Loucy (cell line): Measurements from ENCODE around the gene RAD51B.

ENCODE experiments used
- H2AFZ ChIP-seq: fragments of 200-600 bp; sonication (generic); 2 replicates; pipeline ENCODE4 v1.6.0; 2016; ENCODE audit warnings: antibody characterized with exemption, mild to moderate bottlenecking, low read length, moderate library complexity
- H3F3A ChIP-seq: fragments of 200-600 bp; 2 replicates; pipeline ENCODE4 v1.6.0; 2016; ENCODE audit warnings: antibody characterized with exemption, low read depth, mild to moderate bottlenecking
- H3K27me3 ChIP-seq: fragments of 200-600 bp; sonication (generic); 2 replicates; pipeline ENCODE4 v1.6.1; 2014; ENCODE audit warnings: low read length, mild to moderate bottlenecking; ENCODE audit not compliant: insufficient read depth, poor library complexity, severe bottlenecking
- H3K36me3 ChIP-seq: fragments of 200-600 bp; sonication (generic); 2 replicates; pipeline ENCODE4 v1.6.1; 2016; ENCODE audit warnings: low read length; ENCODE audit not compliant: insufficient read depth
- H3K4me1 ChIP-seq: fragments of 200-600 bp; sonication (generic); 2 replicates; pipeline ENCODE4 v1.5.1; 2014; ENCODE audit warnings: low read length, mild to moderate bottlenecking; ENCODE audit not compliant: insufficient read depth, poor library complexity, severe bottlenecking
- H3K4me2 ChIP-seq: fragments of 200-600 bp; sonication (generic); 2 replicates; pipeline ENCODE4 v1.6.0; 2014; ENCODE audit warnings: antibody characterized with exemption, low read length, low read depth, mild to moderate bottlenecking; ENCODE audit not compliant: poor library complexity, severe bottlenecking
- H3K4me3 ChIP-seq: fragments of 200-600 bp; sonication (generic); 2 replicates; pipeline ENCODE4 v1.5.1; 2014; ENCODE audit warnings: low read length, mild to moderate bottlenecking, mixed read lengths; ENCODE audit not compliant: poor library complexity, severe bottlenecking
- H3K79me2 ChIP-seq: fragments of 200-600 bp; sonication (generic); 2 replicates; pipeline ENCODE4 v1.6.1; 2014; ENCODE audit warnings: low read length; ENCODE audit not compliant: insufficient read depth
- H3K9ac ChIP-seq: fragments of 200-600 bp; sonication (generic); 2 replicates; pipeline ENCODE4 v1.6.0; 2014; ENCODE audit warnings: mild to moderate bottlenecking, low read depth, low read length, moderate library complexity; ENCODE audit not compliant: poor library complexity, severe bottlenecking
- H3K9me2 ChIP-seq: fragments of 200-600 bp; sonication (generic); replicated peaks from 2 replicates; pipeline ENCODE4 v1.6.1; 2016; ENCODE audit warnings: low read depth, low read length, mixed read lengths
- H3K9me3 ChIP-seq: fragments of 200-600 bp; sonication (generic); 2 replicates; pipeline ENCODE4 v1.6.1; 2014; ENCODE audit warnings: mild to moderate bottlenecking, antibody characterized with exemption, low read length, low read depth; ENCODE audit not compliant: insufficient read depth
- H4K20me1 ChIP-seq: fragments of 200-600 bp; sonication (generic); 2 replicates; pipeline ENCODE4 v1.6.0; 2014; ENCODE audit warnings: antibody characterized with exemption, low read length, mild to moderate bottlenecking; ENCODE audit not compliant: insufficient read depth, poor library complexity, severe bottlenecking
- CTCF ChIP-seq: fragments of 200-600 bp; sonication (generic); conservative IDR thresholded peaks from 2 replicates; pipeline ENCODE4 v1.5.1; 2014; ENCODE audit warnings: mild to moderate bottlenecking, antibody characterized with exemption, low read length
- EZH2phosphoT487 ChIP-seq: fragments of 200-600 bp; IDR thresholded peaks from 2 replicates; pipeline ENCODE4 v1.6.1; 2018; ENCODE audit warnings: antibody characterized with exemption, mild to moderate bottlenecking, moderate library complexity, borderline replicate concordance

The RAD51B gene

GRCh38 chr14:68733086-68733914 is 913.7 kb downstream of the RAD51B start:
- no peaks in the 10 kb centered on the region for H3K9me2 ChIP-seq
- no peak for TF ChIP-seq EZH2phosphoT487
- no peak for TF ChIP-seq CTCF
- H3K36me3 ChIP-seq: no peaks in the 10 kb centered on the region
- peak overlapping the region; percentile 66 for H3K9ac ChIP-seq
- H4K20me1 ChIP-seq: no peaks in the 10 kb centered on the region
- peak overlapping the region; percentile 72 for H3K4me2 ChIP-seq
- H3K9me3 ChIP-seq: no peaks in the 10 kb centered on the region
- H2AFZ ChIP-seq: no peak overlapping the region
- no peaks in the 10 kb centered on the region for H3K79me2 ChIP-seq
- peak overlapping the region; percentile 50 for H3K4me3 ChIP-seq
- peaks cover 10% of the 10 kb centered on the region; the same call in 1 of the 2 replicates for H3F3A ChIP-seq
- H3K27me3 ChIP-seq: no peaks in the 10 kb centered on the region
- peaks cover 77% of the 10 kb centered on the region for H3K4me1 ChIP-seq

GRCh38 chr14:68734231-68734732 is 914.7 kb downstream of the RAD51B start:
- Histone ChIP-seq H3K4me3 (peak overlapping the region; percentile 50), H4K20me1 (no peaks in the 10 kb centered on the region), H3K9me3 (no peaks in the 10 kb centered on the region), H2AFZ (no peak overlapping the region), H3K9ac (peak overlapping the region; percentile 66), H3K9me2 (no peaks in the 10 kb centered on the region), H3K36me3 (no peaks in the 10 kb centered on the region), H3K79me2 (no peaks in the 10 kb centered on the region), H3F3A (peaks cover 10% of the 10 kb centered on the region; the same call in 1 of the 2 replicates), H3K4me1 (peaks cover 76% of the 10 kb centered on the region), H3K4me2 (peak overlapping the region; percentile 72), H3K27me3 (no peaks in the 10 kb centered on the region)
- TF ChIP-seq CTCF (no peak), EZH2phosphoT487 (peak; percentile 50; the same call in 1 of the 2 replicates)

- Histone ChIP-seq H3K4me3 (no peak overlapping the region), H3K4me2 (no peak overlapping the region), H3K9ac (no peak overlapping the region), H3K79me2 (no peaks in the 10 kb centered on the region), H3K36me3 (no peaks in the 10 kb centered on the region), H3K9me2 (no peaks in the 10 kb centered on the region), H4K20me1 (no peaks in the 10 kb centered on the region), H3K27me3 (no peaks in the 10 kb centered on the region), H3K9me3 (no peaks in the 10 kb centered on the region), H2AFZ (no peak overlapping the region), H3F3A (peaks cover 10% of the 10 kb centered on the region; the same call in 1 of the 2 replicates), H3K4me1 (peaks cover 61% of the 10 kb centered on the region)
- no peak for TF ChIP-seq EZH2phosphoT487
- TF ChIP-seq CTCF: no peak
Measured at GRCh38 chr14:68735856-68736255, 916.3 kb downstream of the RAD51B start.
